Thyroid gland (tissue), 4 donors: ENCODE results near the gene MAMSTR. TPM values are rescaled to one million over a fixed set of nuclear protein-coding genes. Genes with fewer than 3 reads are reported as not detected.

Source experiments
- DNase-seq, 2 donors: peaks; one replicate each; pipeline ENCODE4 v3.0.0-alpha.2; 2019
- H3K27ac ChIP-seq, 3 donors: fragments of 200-600 bp; sonication (generic); 1 replicate in 2 of 3; 2 replicates in 1 of 3; pipeline ENCODE4 v1.5.1; 2016 to 2019; ENCODE audit warnings: mild to moderate bottlenecking in 1 of 3, moderate library complexity in 1 of 3
- H3K27me3 ChIP-seq: fragments of 200-600 bp; sonication (generic); one replicate; pipeline ENCODE4 v1.5.1; 2019
- H3K36me3 ChIP-seq, 2 donors: fragments of 200-600 bp; sonication (generic); one replicate each; pipeline ENCODE4 v1.5.1; 2016 to 2019
- H3K4me1 ChIP-seq, 2 donors: fragments of 200-600 bp; sonication (generic); one replicate each; pipeline ENCODE4 v1.5.1; 2017 to 2019
- H3K4me3 ChIP-seq, 3 donors: fragments of 200-600 bp; sonication (generic); replicated peaks in 1 of 3; 1 replicate in 2 of 3; 2 replicates in 1 of 3; pipeline ENCODE4 v1.5.1; 2016; ENCODE audit warnings: mild to moderate bottlenecking in 1 of 3
- H3K9me3 ChIP-seq: fragments of 200-600 bp; sonication (generic); one replicate; pipeline ENCODE4 v1.5.1; 2017
- CTCF ChIP-seq, 6 experiments: fragments of 200-600 bp in 3 of 6; fragments of 450-650 bp in 3 of 6; sonication (generic) in 3 of 6; IDR thresholded peaks; one replicate each; pipeline ENCODE4 v1.5.1; 2016 to 2019; ENCODE audit warnings: antibody characterized with exemption in 6 of 6, mild to moderate bottlenecking in 2 of 6, inconsistent platforms in 1 of 6, moderate library complexity in 1 of 6
- POLR2A ChIP-seq, 2 donors: fragments of 450-650 bp; IDR thresholded peaks; one replicate each; pipeline ENCODE4 v1.6.1; 2017; ENCODE audit warnings: antibody characterized with exemption in 2 of 2, mild to moderate bottlenecking in 2 of 2, moderate library complexity in 1 of 2
- WGBS, 2 donors: methylation state at CpG; one replicate each; pipeline ENCODE4 v1.1.5; 2017; 5-methylcytosine and 5-hydroxymethylcytosine counted together
- intact Hi-C: fragments of 100-400 bp; cut with DNase I; formaldehyde crosslinking; loops from one replicate; pipeline ENCODE4 v1.15.1; 2023
- total RNA-seq, 4 donors: library from RNA; depleted of rRNA; stranded (reverse); fragments of >200 nt; gene quantifications; one replicate each; pipeline ENCODE4 v1.2.3, GENCODE V29; 2016

MAMSTR gene
- total RNA-seq, 4 donors from 2014 or later = 0.29 to 0.67 (median 0.54) TPM; not detected in 1

DNA sequence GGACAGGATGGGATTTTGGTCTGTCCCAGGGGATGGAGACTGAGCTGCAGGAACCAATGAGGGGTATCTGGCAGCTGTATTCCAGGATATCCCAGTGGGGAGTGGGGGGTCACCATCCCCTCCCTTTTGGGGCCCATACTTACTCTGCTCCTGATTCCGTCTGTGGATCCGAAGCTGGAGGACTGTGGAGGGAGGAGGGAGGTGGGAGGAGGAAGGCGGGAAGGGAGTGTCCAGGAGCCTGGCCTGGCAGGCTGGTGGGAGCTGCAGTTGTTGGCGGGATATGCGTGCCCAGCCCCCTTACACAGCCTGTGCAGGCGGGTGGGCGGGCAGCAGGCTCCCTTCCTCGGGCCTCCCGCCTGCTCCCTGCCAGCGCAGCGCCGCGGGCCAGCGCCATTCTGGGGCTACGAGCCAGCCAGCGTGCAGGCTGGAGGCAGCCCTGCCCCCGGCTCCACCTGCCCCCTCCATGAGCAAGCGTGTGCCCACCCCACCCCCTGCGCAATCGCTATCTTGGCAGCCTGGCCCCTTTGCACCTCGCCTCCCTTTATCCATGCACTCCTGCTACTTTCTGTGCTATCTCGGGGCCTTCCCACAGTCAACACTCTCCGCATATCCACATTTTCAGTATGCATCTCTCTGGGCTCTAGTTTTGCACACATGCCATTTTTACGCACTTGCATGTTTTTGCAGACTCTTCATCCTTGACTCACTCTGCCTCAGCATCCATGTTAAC is 2.8 kb downstream of the MAMSTR start:
- peaks cover 25 to 52% of the 10 kb centered on the region in 2 donors for H3K4me1 ChIP-seq
- TF ChIP-seq POLR2A (IDR thresholded peaks at IDR 0.05) = no peak
- TF ChIP-seq CTCF (IDR thresholded peaks at IDR 0.05) = no peak

DNA sequence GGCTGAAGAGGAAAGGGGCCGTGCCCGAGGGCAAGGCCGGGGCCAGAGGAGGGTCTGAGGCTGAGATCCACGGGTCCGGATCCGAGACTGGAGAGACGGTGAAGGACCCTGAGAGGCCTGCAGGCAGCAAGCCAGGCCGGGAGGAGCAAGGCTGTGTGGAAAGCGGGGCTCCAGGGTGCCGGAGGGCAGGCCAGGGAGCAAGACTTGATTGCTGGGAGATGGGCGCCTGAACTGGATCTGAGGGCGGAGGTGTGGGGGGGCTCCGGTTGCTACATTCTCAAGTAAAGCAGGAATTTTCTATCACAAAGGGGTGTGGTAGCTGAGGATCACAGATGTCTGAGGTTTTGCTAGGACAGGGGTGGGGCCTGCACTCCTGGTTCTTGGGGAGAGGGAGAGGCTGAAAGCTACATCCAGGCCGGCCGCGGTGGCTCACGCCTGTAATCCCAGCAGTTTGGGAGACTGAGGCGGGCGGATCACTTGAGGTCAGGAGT is 3.8 kb downstream of the MAMSTR start:
- Histone ChIP-seq H3K27ac (peak overlapping the region in 1 of 3 donors; percentile 82), H3K9me3 (no peaks in the 10 kb centered on the region), H3K27me3 (no peaks in the 10 kb centered on the region), H3K4me1 (peaks cover 25 to 49% of the 10 kb centered on the region in 2 donors), H3K36me3 (no peaks in the 10 kb centered on the region), H3K4me3 (no peak overlapping the region)
- TF ChIP-seq POLR2A (IDR thresholded peaks at IDR 0.05) (no peak), CTCF (IDR thresholded peaks at IDR 0.05) (no peak)
- 56% methylated on average over 12 to 14 of the region's 19 CpGs for WGBS, 2 donors
- intact Hi-C loops = no loop called here
- no peak for DNase-seq

More for the DNA sequence above, 2.8 kb downstream of the MAMSTR start:
- Histone ChIP-seq H3K36me3 (no peaks in the 10 kb centered on the region), H3K9me3 (no peaks in the 10 kb centered on the region), H3K27me3 (no peaks in the 10 kb centered on the region), H3K27ac (peak overlapping the region in 2 of 3 donors; percentile 45 to 52), H3K4me3 (peak overlapping the region in 1 of 3 donors; percentile 12)
- intact Hi-C loops = no loop called here
- 17 to 19% methylated on average over 13 to 22 of the region's 24 CpGs for WGBS, 2 donors
- no peak for DNase-seq

DNA sequence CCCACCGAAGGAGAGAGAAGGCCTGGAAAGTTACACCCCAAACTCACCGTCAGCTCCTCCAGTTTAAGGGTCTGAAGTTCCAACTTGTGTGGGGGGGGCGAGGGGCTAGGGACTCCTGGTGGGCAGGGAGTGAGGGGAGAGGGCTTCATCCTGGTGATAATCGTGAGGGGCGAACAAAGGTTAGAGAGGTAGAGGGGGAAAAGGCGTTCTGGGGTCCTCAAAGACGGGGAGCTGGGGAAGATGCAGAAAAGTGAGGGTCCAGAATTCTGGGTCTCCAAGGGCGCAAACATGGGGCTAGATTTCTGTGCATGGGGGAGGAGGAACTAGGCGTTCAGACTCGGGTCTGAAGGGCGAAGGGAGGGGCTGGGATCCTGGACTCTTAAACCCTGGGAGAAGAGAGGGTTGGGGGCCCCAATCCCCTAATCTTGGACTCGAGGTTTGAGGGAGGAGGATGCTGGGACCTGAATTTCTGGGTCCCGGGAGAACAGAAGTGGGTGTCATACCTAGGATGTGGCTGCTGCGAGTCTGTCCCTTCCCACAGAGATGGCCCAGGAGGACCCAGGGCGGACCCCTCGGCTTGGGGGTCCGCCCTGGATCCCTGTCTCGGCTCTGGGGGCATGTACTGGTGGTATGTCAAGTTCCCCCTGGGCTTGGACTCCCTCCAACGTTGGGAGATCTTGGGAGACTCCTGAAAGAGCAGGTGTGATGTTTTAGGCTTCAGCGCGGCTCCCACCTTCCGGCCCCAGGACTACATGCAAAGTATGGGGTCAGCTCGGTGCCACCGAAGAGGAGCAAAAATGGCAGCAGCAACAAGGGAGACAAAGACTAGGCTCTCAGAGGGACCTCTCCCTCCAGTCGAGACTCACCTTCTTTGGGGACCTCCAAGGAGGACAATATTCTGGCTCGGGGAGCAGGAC is 4.5 kb downstream of the MAMSTR start:
- H3K4me3 ChIP-seq = peak overlapping the region in 2 of 3 donors; percentile 35 to 40
- intact Hi-C loops = loop anchor here (5.0 kb wide), 1 partner anchor 38 kb away; no protein-coding TSS in a partner anchor
- H3K27me3 ChIP-seq = no peaks in the 10 kb centered on the region
- DNase-seq = no peak
- peaks cover 25 to 49% of the 10 kb centered on the region in 2 donors for H3K4me1 ChIP-seq
- H3K36me3 ChIP-seq = no peaks in the 10 kb centered on the region
- H3K27ac ChIP-seq = peak overlapping the region; percentile 82 to 89 (median 85)
- TF ChIP-seq POLR2A (IDR thresholded peaks at IDR 0.05) = no peak
- TF ChIP-seq CTCF (IDR thresholded peaks at IDR 0.05) = no peak
- H3K9me3 ChIP-seq = no peaks in the 10 kb centered on the region
- 59 to 64% methylated on average over 21 to 25 of the region's 26 CpGs for WGBS, 2 donors

GRCh38 chr19:48713864-48714755 is 5.4 kb downstream of the MAMSTR start:
- intact Hi-C loops = loop anchor here (5.0 kb wide), 1 partner anchor 37 kb away; no protein-coding TSS in a partner anchor
- WGBS, 2 donors = 1% methylated on average over 40 to 45 of the region's 67 CpGs

More at GRCh38 chr19:48713864-48714755, 5.4 kb downstream of the MAMSTR start:
- H3K36me3 ChIP-seq = no peaks in the 10 kb centered on the region
- H3K9me3 ChIP-seq = no peaks in the 10 kb centered on the region
- peak overlapping the region; percentile 82 to 89 (median 85) for H3K27ac ChIP-seq
- no peaks in the 10 kb centered on the region for H3K27me3 ChIP-seq
- DNase-seq = peak; percentile 99 to 100
- peak overlapping the region; percentile 35 to 73 (median 60) for H3K4me3 ChIP-seq
- TF ChIP-seq CTCF (IDR thresholded peaks at IDR 0.05) (no peak), POLR2A (IDR thresholded peaks at IDR 0.05) (peak in 1 of 2 donors; percentile 55)
- peaks cover 25 to 43% of the 10 kb centered on the region in 2 donors for H3K4me1 ChIP-seq
